NCI-H2196 treated with DMSO at 0.1 percent for 48 hours (cell line): ENCODE measurements around the gene INVS.
"Not testable (repeated sequence)": the region's sequence is repeated elsewhere in the genome, so short reads cannot be mapped to it uniquely, and the experiment has no call there.

Source experiments
- DNase-seq: peaks from one replicate; lab custom pipeline; 2025; ENCODE audit not compliant: unreplicated experiment; lab: John Stamatoyannopoulos, UW

INVS gene

GRCh38 chr9:100309992-100310391 is 210.9 kb downstream of the INVS start:
- no peak for DNase-seq

GRCh38 chr9:100315561-100315960 is 216.5 kb downstream of the INVS start:
- DNase-seq, result no peak

GRCh38 chr9:100317706-100318105 is 218.7 kb downstream of the INVS start:
- DNase-seq, result no peak

GRCh38 chr9:100322954-100323536 is 224.0 kb downstream of the INVS start:
- DNase-seq, result peak; percentile 14

- no peak for DNase-seq
These were observed 225.7 kb downstream of the INVS start for GRCh38 chr9:100324594-100325200.

- not testable (repeated sequence) for DNase-seq
These were observed 239.7 kb downstream of the INVS start for GRCh38 chr9:100338736-100339135.

GRCh38 chr9:100340224-100340623 is 241.2 kb downstream of the INVS start:
- no peak for DNase-seq

- no peak for DNase-seq
These were observed 242.8 kb downstream of the INVS start for GRCh38 chr9:100341889-100342288.

- no peak for DNase-seq
These were observed 247.8 kb downstream of the INVS start for GRCh38 chr9:100346836-100347235.

GRCh38 chr9:100350188-100350587 is 251.1 kb downstream of the INVS start:
- no peak for DNase-seq
